ACC112 (cell line): ENCODE measurements around the gene RGS17.
A peak's percentile ranks its signal among the peaks of the same experiment; 100 is the strongest.
"Not testable (repeated sequence)": the region's sequence is repeated elsewhere in the genome, so short reads cannot be mapped to it uniquely, and the experiment has no call there.

ENCODE experiments used
- H2AFZ ChIP-seq: fragments of 200-600 bp; sonication (generic); one replicate; pipeline ENCODE4 v1.6.0; 2017; ENCODE audit warnings: antibody characterized with exemption, low read length; ENCODE audit not compliant: unreplicated experiment
- H3K27ac ChIP-seq: fragments of 200-600 bp; sonication (generic); 2 replicates; pipeline ENCODE4 v1.5.1; 2014; ENCODE audit warnings: low read depth, mild to moderate bottlenecking, antibody characterized with exemption, low read length, moderate library complexity
- H3K27me3 ChIP-seq: fragments of 200-600 bp; sonication (generic); 2 replicates; pipeline ENCODE4 v1.6.1; 2014; ENCODE audit warnings: mild to moderate bottlenecking, antibody characterized with exemption, low read length, moderate library complexity, mixed read lengths; ENCODE audit not compliant: insufficient read depth
- H3K36me3 ChIP-seq: fragments of 200-600 bp; sonication (generic); 2 replicates; pipeline ENCODE4 v1.6.1; 2016; ENCODE audit warnings: mild to moderate bottlenecking, antibody characterized with exemption, low read length, moderate library complexity, mixed read lengths; ENCODE audit not compliant: insufficient read depth
- H3K4me1 ChIP-seq: fragments of 200-600 bp; sonication (generic); one replicate; pipeline ENCODE4 v1.6.1; 2016; ENCODE audit warnings: low read length, mixed read lengths; ENCODE audit not compliant: insufficient read depth, unreplicated experiment, control insufficient read depth
- H3K4me3 ChIP-seq: fragments of 200-600 bp; sonication (generic); 2 replicates; pipeline ENCODE4 v1.5.1; 2014; ENCODE audit warnings: mild to moderate bottlenecking, low read depth, low read length
- H3K79me2 ChIP-seq: fragments of 200-600 bp; sonication (generic); one replicate; pipeline ENCODE4 v1.6.0; 2016; ENCODE audit warnings: low read length; ENCODE audit not compliant: control insufficient read depth, unreplicated experiment, insufficient read depth

RGS17 gene

DNA sequence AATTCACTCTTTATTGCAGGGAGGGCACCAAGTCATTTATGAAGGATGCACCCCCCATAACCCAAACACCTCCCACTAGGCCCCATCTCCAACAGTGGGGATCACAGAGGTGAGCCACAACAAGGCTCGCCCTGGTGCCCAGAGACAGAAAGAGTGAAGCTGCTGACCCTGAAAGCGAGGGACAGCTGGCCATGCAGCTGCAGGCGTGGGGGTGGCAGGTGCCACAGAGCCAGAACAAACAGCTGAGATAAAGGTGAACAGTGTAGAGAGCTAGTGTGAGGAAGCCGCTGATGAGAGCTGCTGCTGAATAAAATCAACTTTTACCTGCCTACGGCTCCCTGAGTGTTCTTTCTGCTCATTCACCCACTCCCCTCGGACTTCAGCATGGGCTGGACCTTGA, 18.8 kb upstream of the RGS17 start:
- no peak overlapping the region for H3K4me3 ChIP-seq
- no peaks in the 10 kb centered on the region for H3K79me2 ChIP-seq
- H2AFZ ChIP-seq: no peak overlapping the region
- H3K4me1 ChIP-seq: peaks cover 9% of the 10 kb centered on the region
- H3K27ac ChIP-seq: no peak overlapping the region
- no peaks in the 10 kb centered on the region for H3K36me3 ChIP-seq
- H3K27me3 ChIP-seq: no peaks in the 10 kb centered on the region

GRCh38 chr6:153146413-153146812, 15.3 kb upstream of the RGS17 start:
- H3K27me3 ChIP-seq: no peaks in the 10 kb centered on the region
- H2AFZ ChIP-seq: no peak overlapping the region
- no peak overlapping the region for H3K4me3 ChIP-seq
- H3K79me2 ChIP-seq: no peaks in the 10 kb centered on the region
- H3K36me3 ChIP-seq: no peaks in the 10 kb centered on the region
- H3K27ac ChIP-seq: no peak overlapping the region
- no peaks in the 10 kb centered on the region for H3K4me1 ChIP-seq

DNA sequence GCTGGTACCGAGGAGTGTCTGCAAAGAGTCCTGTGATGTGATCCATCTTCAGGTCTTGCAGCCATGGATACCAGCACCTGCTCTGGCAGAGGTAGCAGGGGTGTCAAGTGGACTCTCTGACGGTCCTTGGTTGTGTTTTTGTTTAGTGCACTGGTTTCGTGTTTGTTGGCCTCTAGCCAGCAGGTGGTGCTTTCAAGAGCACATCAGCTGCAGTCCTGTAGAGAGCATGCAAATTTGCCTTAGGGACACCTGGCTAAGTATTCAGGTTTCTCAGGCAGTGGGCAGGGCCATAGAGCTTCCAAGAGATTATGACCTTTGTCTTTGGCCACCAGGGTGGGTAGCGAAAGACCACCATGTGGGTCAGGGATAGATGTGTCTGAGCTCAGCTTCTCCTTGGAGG, 14.5 kb upstream of the RGS17 start:
- H3K4me1 ChIP-seq: no peaks in the 10 kb centered on the region
- no peak overlapping the region for H3K4me3 ChIP-seq
- H3K79me2 ChIP-seq: no peaks in the 10 kb centered on the region
- H3K27ac ChIP-seq: no peak overlapping the region
- no peaks in the 10 kb centered on the region for H3K36me3 ChIP-seq
- no peak overlapping the region for H2AFZ ChIP-seq
- H3K27me3 ChIP-seq: no peaks in the 10 kb centered on the region

DNA sequence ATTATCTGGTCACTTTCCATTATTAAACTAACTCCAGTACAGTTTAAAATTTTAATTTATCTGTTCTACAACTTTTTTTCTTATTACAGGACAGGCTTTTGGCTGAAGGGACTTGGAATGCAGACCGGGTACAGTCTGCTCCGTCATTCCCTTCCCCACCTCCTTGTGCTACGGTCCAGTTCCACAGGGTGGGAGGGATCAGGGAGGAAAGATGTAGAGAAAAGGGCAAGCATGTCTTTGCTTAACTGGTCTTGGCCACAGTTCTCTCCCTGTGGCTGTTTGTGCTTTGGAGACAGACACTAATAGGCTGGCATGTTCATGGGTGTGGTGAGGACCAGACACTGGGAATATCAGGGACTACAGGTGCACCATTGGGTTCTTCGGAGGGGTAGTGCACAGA, 12.1 kb upstream of the RGS17 start:
- Histone ChIP-seq H3K27ac (no peak overlapping the region), H3K36me3 (no peaks in the 10 kb centered on the region), H3K4me1 (no peaks in the 10 kb centered on the region), H3K4me3 (no peak overlapping the region), H3K27me3 (no peaks in the 10 kb centered on the region), H2AFZ (no peak overlapping the region), H3K79me2 (no peaks in the 10 kb centered on the region)

- H3K4me3 ChIP-seq: no peak overlapping the region
- no peaks in the 10 kb centered on the region for H3K27me3 ChIP-seq
- no peak overlapping the region for H3K27ac ChIP-seq
- H3K36me3 ChIP-seq: no peaks in the 10 kb centered on the region
- no peaks in the 10 kb centered on the region for H3K4me1 ChIP-seq
- H2AFZ ChIP-seq: no peak overlapping the region
- no peaks in the 10 kb centered on the region for H3K79me2 ChIP-seq
Measured at GRCh38 chr6:153140299-153140698, 9.2 kb upstream of the RGS17 start.

DNA sequence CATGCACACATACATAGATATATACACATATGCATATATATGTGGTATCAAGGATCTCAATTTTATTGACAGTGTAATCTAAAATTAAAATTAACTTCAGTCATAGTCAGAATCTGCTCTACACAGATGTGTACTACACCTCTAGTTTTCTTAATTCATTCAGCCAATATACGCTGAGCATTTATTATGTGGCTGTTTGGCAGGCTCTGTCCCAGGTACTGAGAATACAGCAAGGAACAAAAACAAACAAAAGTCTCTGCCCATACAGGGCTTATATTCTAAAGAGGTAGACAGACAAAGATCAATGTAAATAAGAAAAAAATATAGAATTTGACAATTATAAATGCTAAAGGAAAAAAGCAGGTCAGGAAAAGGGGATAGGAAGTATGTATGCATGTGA, 7.8 kb upstream of the RGS17 start:
- Histone ChIP-seq H3K79me2 (no peaks in the 10 kb centered on the region), H2AFZ (no peak overlapping the region), H3K36me3 (no peaks in the 10 kb centered on the region), H3K4me3 (no peak overlapping the region), H3K4me1 (no peaks in the 10 kb centered on the region), H3K27me3 (no peaks in the 10 kb centered on the region), H3K27ac (no peak overlapping the region)

DNA sequence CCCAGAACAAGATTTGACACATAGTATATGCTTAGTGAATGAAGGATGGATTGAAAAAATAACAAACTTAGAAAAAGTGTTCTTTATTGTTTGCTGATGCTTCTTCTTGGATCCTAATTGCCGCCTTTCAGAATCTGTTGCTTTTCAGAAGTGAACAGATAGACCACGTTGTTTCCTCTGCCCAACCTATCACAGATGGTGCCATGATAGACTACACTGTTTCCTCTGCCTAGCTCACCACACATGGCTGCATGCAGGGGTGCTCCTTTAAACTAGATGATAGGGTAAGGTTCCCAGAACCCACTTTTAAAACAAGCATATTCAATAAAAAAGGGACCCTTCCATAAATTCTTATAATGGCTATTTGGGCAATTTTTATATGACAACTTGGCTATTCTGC, 4.6 kb upstream of the RGS17 start:
- peak overlapping the region; percentile 59 for H2AFZ ChIP-seq
- no peaks in the 10 kb centered on the region for H3K27me3 ChIP-seq
- H3K27ac ChIP-seq: no peak overlapping the region
- peaks cover under 1% of the 10 kb centered on the region for H3K79me2 ChIP-seq
- 0 out of 2 replicates have a peak, but pooled peaks cover 4% of the 10 kb centered on the region for H3K36me3 ChIP-seq
- H3K4me3 ChIP-seq: 0 out of 2 replicates have a peak overlapping the region, but pooled peaks have one; percentile 0
- H3K4me1 ChIP-seq: no peaks in the 10 kb centered on the region

DNA sequence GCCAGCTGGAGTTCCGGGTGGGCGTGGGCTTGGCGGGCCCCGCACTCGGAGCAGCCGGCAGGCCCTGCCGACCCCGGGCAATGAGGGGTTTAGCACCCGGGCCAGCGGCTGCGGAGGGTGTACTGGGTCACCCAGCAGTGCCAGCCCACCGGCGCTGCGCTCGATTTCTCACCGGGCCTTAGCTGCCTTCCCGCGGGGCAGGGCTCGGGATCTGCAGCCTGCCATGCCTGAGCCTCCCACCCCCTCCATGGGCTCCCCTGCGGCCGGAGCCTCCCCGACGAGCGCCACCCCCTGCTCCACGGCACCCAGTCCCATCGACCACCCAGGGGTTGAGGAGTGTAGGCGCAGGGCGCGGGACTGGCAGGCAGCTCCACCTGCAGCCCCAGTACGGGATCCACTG, 2.6 kb upstream of the RGS17 start:
- H2AFZ ChIP-seq, H3K4me3 ChIP-seq, H3K36me3 ChIP-seq, H3K27me3 ChIP-seq, H3K4me1 ChIP-seq, H3K27ac ChIP-seq: not testable (repeated sequence)
- H3K79me2 ChIP-seq: peaks cover 20% of the 10 kb centered on the region

DNA sequence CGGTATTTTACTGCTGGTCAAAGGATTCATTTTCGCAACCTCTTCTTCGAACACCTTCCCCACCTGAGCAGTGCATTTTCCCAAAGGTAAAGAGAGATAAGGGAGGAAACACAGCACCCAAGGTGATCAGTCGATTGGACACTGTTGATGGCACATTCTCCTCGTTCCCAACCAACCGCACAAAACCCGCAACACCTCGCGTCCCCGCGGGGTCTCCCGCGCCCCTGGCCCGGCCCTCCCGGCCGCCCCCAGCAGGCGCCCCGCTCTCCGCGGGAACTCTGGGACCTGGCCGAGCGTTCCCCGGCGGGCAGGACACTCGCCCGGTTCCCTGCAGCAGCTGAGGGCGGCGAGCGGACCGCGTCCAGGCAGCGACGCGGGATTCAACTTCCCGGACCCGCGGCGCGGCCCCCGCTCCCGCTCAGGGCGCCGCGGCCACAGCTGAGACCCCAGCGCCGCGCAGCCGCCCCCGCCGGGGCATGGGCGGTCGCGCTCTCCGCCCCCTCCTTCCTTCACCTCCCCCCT, 506 bp downstream of the RGS17 start:
- peaks cover 15% of the 10 kb centered on the region for H3K4me1 ChIP-seq
- H3K4me3 ChIP-seq: peak overlapping the region; percentile 93
- H2AFZ ChIP-seq: peak overlapping the region; percentile 97
- peaks cover 50% of the 10 kb centered on the region for H3K79me2 ChIP-seq
- H3K27ac ChIP-seq: no peak overlapping the region
- H3K27me3 ChIP-seq: no peaks in the 10 kb centered on the region
- 0 out of 2 replicates have a peak, but pooled peaks cover 4% of the 10 kb centered on the region for H3K36me3 ChIP-seq

DNA sequence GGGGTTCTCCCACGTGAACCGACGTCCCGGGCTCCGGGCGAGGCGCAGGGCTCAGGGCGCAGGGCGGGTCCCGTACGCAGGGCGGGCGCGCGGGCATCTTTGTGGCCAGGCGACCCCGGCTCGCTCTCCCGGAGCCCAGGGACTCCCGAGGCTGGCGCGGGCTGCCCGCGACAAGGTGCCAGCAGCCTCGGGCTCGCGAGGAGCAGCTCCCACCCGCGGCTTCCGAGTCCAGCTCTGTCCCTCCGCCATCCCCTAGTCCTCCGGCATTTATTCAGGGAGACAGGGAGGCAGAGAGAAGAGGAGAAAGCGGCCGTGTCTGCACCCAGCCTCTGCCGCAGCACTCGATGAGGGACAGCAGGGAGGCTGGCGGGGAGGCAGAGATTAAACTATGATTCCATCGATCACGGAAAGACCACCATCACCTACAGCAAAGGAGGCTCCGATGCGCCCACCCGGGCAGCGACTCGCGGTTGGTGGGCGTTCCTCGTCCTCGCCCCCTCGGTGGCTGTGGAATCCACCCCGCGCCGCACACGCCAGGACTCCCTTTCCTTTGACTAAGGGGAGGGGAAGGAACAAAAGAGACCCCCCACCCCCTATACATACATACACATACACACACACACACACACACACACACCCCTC, 1.1 kb downstream of the RGS17 start:
- no peak overlapping the region for H3K27ac ChIP-seq
- peaks cover 15% of the 10 kb centered on the region for H3K4me1 ChIP-seq
- H3K79me2 ChIP-seq: peaks cover 53% of the 10 kb centered on the region
- peak overlapping the region; percentile 97 for H2AFZ ChIP-seq
- H3K27me3 ChIP-seq: no peaks in the 10 kb centered on the region
- peak overlapping the region; percentile 93 for H3K4me3 ChIP-seq
- H3K36me3 ChIP-seq: 0 out of 2 replicates have a peak, but pooled peaks cover 4% of the 10 kb centered on the region

DNA sequence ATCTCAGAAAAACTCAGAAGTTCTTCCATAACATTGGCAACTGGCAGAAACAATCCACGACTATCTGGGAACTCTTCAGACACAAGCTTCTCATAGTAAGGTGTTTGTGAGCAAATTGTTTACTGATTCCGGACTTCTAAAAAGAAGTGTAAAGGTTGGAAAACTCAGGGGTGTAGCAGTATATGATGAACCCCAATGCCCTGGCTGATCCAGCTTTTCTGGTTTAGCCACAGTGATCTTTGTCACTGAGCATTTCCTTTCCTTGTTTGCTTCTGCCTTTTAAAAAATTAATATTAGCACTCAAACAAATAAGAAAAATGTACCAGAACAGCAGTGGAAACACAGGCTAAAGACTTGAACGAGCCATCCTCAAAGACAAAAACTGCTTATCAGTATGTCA, 4.9 kb downstream of the RGS17 start:
- no peak overlapping the region for H3K4me3 ChIP-seq
- no peak overlapping the region for H3K27ac ChIP-seq
- no peaks in the 10 kb centered on the region for H3K27me3 ChIP-seq
- no peak overlapping the region for H2AFZ ChIP-seq
- peaks cover 33% of the 10 kb centered on the region for H3K4me1 ChIP-seq
- H3K36me3 ChIP-seq: no peaks in the 10 kb centered on the region
- H3K79me2 ChIP-seq: peaks cover 67% of the 10 kb centered on the region
